HEK293T (cell line): Measurements from ENCODE around the gene ELP4.

Experiments used
- CTCF ChIA-PET: fragments of 350-600 bp; formaldehyde crosslinking; extraction: SDS; loops from one replicate; lab custom pipeline; 2021; ENCODE audit warnings: antibody characterized with exemption, inconsistent platforms; lab: Yijun Ruan, JAX
- POLR2A ChIA-PET: fragments of 350-600 bp; formaldehyde crosslinking; extraction: SDS; loops from one replicate; lab custom pipeline; 2020; ENCODE audit warnings: antibody characterized with exemption, inconsistent platforms; lab: Yijun Ruan, JAX
- DNase-seq: peaks from one replicate; pipeline ENCODE4 v3.0.0; 2012; ENCODE audit warnings: mixed read lengths; ENCODE audit errors: extremely low spot score
- ARNT ChIP-seq: fragments of 450-650 bp; IDR thresholded peaks from 2 replicates; pipeline ENCODE4 v1.6.1; 2017; ENCODE audit warnings: mild to moderate bottlenecking
- BHLHE40 ChIP-seq: fragments of 450-650 bp; IDR thresholded peaks from 2 replicates; pipeline ENCODE4 v1.6.1; 2016; ENCODE audit warnings: mild to moderate bottlenecking, moderate library complexity, borderline replicate concordance
- CTBP1 ChIP-seq: fragments of 450-650 bp; IDR thresholded peaks from 2 replicates; pipeline ENCODE4 v1.6.1; 2016; ENCODE audit warnings: borderline replicate concordance
- ELF4 ChIP-seq: fragments of 450-650 bp; IDR thresholded peaks from 2 replicates; pipeline ENCODE4 v1.6.1; 2017; ENCODE audit warnings: antibody characterized with exemption
- FOXA1 ChIP-seq: fragments of 450-650 bp; IDR thresholded peaks from 2 replicates; pipeline ENCODE4 v1.6.1; 2016; ENCODE audit warnings: mild to moderate bottlenecking
- FOXK2 ChIP-seq: fragments of 450-650 bp; IDR thresholded peaks from 2 replicates; pipeline ENCODE4 v1.6.1; 2016; ENCODE audit warnings: mild to moderate bottlenecking
- FOXM1 ChIP-seq: fragments of 450-650 bp; IDR thresholded peaks from 2 replicates; pipeline ENCODE4 v1.6.1; 2017; ENCODE audit warnings: mild to moderate bottlenecking, borderline replicate concordance
- HDGF ChIP-seq: fragments of 450-650 bp; IDR thresholded peaks from 2 replicates; pipeline ENCODE4 v1.6.1; 2017; ENCODE audit warnings: antibody characterized with exemption, borderline replicate concordance
- L3MBTL2 ChIP-seq: fragments of 450-650 bp; conservative IDR thresholded peaks from 2 replicates; pipeline ENCODE4 v1.6.1; 2016; ENCODE audit warnings: mild to moderate bottlenecking
- LEF1 ChIP-seq: fragments of 450-650 bp; IDR thresholded peaks from 2 replicates; pipeline ENCODE4 v1.6.1; 2017; ENCODE audit warnings: mild to moderate bottlenecking, borderline replicate concordance
- NFRKB ChIP-seq: fragments of 450-650 bp; IDR thresholded peaks from 2 replicates; pipeline ENCODE4 v1.6.1; 2016; ENCODE audit warnings: mild to moderate bottlenecking, moderate library complexity
- SP1 ChIP-seq: fragments of 450-650 bp; IDR thresholded peaks from 2 replicates; pipeline ENCODE4 v1.6.1; 2017
- SUZ12 ChIP-seq: fragments of 450-650 bp; IDR thresholded peaks from 2 replicates; pipeline ENCODE4 v1.6.1; 2016; ENCODE audit warnings: mild to moderate bottlenecking
- TARDBP ChIP-seq: fragments of 450-650 bp; IDR thresholded peaks from 2 replicates; pipeline ENCODE4 v1.6.1; 2016
- ZNF384 ChIP-seq: fragments of 450-650 bp; IDR thresholded peaks from 2 replicates; pipeline ENCODE4 v1.6.1; 2016
- TF ChIP-seq, protein P1 (sequence below): fragments of 450-650 bp; IDR thresholded peaks from 2 replicates; pipeline ENCODE4 v1.6.1; 2016

ELP4 gene

DNA sequence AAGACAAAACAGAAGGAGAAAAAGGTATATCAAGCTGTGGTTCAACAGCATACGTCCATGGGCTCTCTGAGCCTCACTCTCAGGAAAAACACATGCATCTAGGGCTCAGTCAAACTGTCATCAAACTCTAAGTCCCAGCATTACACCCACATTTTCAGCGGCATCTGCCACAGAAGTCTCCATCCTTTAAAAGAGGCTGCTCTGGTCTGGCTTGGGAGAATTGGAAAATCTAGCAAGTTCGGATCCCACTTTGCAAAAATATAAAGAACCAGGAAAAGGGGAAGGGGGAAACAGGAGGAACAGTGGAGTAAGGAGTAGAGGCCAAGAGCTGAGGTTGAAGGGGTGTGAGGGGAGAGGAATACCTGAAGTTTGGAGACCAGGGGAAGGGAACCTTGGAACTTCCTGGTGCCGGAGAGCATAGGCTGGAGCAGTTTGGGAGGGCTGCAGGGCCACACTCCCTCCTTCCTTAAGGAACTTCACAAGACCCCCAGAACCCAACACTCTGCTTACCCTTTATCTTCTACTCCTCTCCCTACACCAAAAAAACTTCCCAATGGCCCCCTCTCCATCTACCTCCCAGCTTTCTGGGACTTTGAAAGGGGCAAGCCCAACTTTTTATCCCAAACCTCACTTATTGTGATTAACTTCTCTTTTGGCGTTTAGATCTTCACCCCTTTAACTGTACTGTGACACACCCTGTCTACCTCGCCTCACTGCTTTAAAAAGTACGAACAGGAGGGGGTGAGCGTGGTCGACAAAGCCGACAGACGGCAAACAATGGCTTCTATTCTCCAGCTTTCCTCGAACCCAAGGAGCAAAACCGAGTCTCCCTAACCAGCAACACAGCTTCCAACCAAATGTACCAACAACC lies 297.6 kb downstream of the ELP4 start:
- CTCF ChIA-PET = no interaction called here

DNA sequence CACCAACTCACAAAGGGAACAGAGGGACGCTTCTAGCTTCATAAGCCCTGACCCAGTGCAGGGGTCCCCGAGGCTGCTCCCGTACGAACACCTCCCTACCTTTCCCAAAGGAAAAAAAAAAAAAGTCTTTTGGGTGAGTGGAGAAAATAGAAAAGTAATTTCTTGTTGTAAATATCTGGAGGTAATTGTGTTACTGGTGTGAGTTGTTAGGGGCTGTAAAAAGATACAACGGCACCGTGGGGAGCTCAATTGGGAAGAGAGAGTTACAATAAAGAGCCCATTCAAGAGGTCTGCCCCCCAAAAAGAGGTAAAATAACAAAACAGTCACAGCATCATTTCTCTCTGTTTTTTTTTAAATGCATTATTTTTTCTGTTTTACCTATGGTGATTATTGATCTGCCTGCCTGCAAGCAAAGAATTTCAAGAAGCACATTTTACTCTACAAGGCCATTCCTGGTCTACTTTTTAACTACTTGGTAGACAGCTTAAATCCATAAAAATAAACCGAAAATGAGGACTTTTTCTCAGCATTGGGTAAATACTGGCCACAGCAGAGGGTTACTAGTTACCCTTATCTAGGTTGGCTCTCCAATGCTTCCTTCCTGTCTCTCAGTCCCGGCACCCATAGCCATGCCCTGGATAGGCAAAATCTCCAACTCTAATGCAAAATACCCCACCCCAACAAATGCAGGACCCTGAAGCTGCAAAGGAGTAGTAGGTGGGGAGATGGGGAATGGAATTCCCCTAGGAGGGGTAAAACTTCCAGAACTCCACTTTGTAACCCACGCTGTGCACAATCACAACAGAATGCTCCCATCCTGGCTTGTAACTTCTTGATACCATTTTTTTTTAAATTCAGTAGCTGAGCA lies 298.5 kb downstream of the ELP4 start:
- TF ChIP-seq HDGF = no peak
- TF ChIP-seq FOXA1 = no peak
- TF ChIP-seq TARDBP = no peak
- TF ChIP-seq NFRKB = no peak
- TF ChIP-seq FOXK2 = no peak
- TF ChIP-seq, protein P1, sequence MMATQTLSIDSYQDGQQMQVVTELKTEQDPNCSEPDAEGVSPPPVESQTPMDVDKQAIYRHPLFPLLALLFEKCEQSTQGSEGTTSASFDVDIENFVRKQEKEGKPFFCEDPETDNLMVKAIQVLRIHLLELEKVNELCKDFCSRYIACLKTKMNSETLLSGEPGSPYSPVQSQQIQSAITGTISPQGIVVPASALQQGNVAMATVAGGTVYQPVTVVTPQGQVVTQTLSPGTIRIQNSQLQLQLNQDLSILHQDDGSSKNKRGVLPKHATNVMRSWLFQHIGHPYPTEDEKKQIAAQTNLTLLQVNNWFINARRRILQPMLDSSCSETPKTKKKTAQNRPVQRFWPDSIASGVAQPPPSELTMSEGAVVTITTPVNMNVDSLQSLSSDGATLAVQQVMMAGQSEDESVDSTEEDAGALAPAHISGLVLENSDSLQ = no peak
- TF ChIP-seq BHLHE40 = no peak
- no peak for TF ChIP-seq ELF4
- TF ChIP-seq SP1 = no peak
- no peak for TF ChIP-seq CTBP1
- TF ChIP-seq L3MBTL2 = no peak
- no peak for TF ChIP-seq ZNF384
- no peak for TF ChIP-seq ARNT
- TF ChIP-seq SUZ12 = no peak
- no peak for TF ChIP-seq FOXM1
- TF ChIP-seq LEF1 = no peak
- ChIA-PET CTCF (interaction anchor here (0.6 kb wide), 1 partner anchor 50 kb away, joined by 3 read pairs; no protein-coding TSS in a partner anchor), POLR2A (interaction anchor here (0.6 to 1.5 kb wide), 2 partner anchors 11 to 1818 kb away, joined by 3 read pairs; no protein-coding TSS in a partner anchor)
- no peak for DNase-seq

More for the DNA sequence above, 297.6 kb downstream of the ELP4 start:
- DNase-seq = no peak
- TF ChIP-seq TARDBP (no peak), FOXK2 (no peak), ELF4 (no peak), FOXM1 (no peak), SP1 (no peak), HDGF (no peak), ARNT (no peak)
- TF ChIP-seq, protein P1 = no peak
- POLR2A ChIA-PET = interaction anchor here (0.6 kb wide), 1 partner anchor 1817 kb away, joined by 3 read pairs; no protein-coding TSS in a partner anchor

DNA sequence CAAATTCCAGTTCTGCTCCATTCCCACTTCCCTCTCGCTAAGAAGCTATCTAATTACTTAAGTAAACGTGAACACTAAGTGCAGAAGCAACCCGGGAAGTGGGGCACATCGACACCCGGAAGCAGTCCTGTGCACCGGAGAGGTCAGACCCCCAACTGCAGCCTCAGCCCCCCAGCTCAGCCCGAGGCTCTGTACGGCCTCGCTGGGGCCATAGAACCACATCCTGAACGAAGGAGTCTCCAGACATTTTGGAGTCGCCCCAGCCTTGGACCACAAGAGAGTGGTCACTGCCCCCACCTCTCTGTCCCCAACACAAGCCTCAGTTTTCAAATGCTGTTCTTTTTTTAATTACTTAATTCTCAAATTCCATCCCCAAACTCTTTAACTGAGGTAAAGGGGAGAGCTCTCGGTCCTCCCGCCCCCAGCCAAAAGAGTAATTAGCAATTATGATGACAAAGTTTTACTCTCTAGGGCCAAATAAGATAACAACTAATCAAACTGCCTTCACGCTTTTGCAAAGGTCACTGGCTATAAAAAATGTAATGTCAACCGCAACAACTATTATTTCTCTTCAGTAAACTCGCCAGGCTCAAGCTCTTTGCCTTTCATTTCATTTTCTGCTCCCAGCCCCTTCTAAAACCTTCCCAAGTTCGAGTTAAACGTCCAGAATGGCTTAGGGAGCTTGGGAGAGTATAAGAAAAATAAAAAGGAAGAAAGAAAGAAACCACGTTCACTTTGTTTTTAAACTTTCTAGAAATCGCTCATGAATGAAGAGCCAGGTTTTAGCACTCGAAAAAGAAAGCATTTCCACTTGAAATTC lies 299.4 kb downstream of the ELP4 start:
- CTCF ChIA-PET = interaction anchor here (1.6 kb wide), 1 partner anchor 367 kb away, joined by 4 read pairs; no protein-coding TSS in a partner anchor

DNA sequence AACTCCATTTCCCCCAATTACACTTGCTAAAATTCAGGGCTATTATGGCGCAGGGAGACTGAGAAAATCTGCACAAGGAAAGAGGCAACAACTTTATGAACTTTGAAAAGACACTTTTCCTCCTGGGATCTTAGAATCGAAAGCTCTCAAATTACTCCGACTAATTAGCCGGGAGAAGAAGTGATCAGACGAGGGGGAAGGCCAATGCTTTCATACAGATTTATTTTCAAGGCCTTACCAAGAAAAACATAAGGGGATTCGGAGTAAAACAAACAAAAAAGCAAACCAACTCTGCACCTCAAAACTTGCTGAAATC lies 299.9 kb downstream of the ELP4 start:
- ChIA-PET CTCF (interaction anchor here (1.6 kb wide), 1 partner anchor 366 kb away, joined by 4 read pairs; no protein-coding TSS in a partner anchor), POLR2A (interaction anchor here (1.5 kb wide), 1 partner anchor 9 kb away, joined by 3 read pairs; no protein-coding TSS in a partner anchor)
- TF ChIP-seq CTBP1 (no peak), ARNT (no peak), HDGF (no peak), ZNF384 (no peak), SP1 (no peak), L3MBTL2 (no peak), NFRKB (no peak), FOXM1 (no peak), TARDBP (no peak), ELF4 (no peak), FOXK2 (no peak), BHLHE40 (no peak), LEF1 (no peak), SUZ12 (no peak)
- TF ChIP-seq, protein P1 = no peak
- DNase-seq = no peak

More for the DNA sequence above, 299.4 kb downstream of the ELP4 start:
- no peak for DNase-seq
- TF ChIP-seq ELF4 = no peak
- no peak for TF ChIP-seq BHLHE40
- no peak for TF ChIP-seq TARDBP
- no peak for TF ChIP-seq L3MBTL2
- TF ChIP-seq FOXA1 = no peak
- TF ChIP-seq ARNT = no peak
- POLR2A ChIA-PET = interaction anchor here (1.5 kb wide), 1 partner anchor 10 kb away, joined by 3 read pairs; no protein-coding TSS in a partner anchor
